ENCODE data around the gene HBE1. TPM values are rescaled to one million over a fixed set of nuclear protein-coding genes. Genes with fewer than 3 reads are reported as not detected.

Gene HBE1
- total RNA-seq, 5 donors from 2014 or later (not counting 1 experiment from before 2014, with no cell fraction given): 3.1 to 3.2 (median 3.2) TPM; not detected in 2

GRCh38 chr11:5274395-5274794 is 4.7 kb upstream of the HBE1 start:
- WGBS (ENCODE audit: insufficient coverage): 90% methylated on average over 2 of the region's 5 CpGs
- ChIA-PET POLR2A (no interaction called here), CTCF (no interaction called here)
- no peak for DNase-seq
- Histone ChIP-seq H3K27me3 (replicated peaks in 1 of 2; ENCODE audit: control insufficient read depth in 2 of 2, extremely low read depth in 1 of 2, insufficient read depth in 2 of 2, low read length in 1 of 2) (no peaks in the 10 kb centered on the region), H3K9me3 (no peaks in the 10 kb centered on the region), H3K4me1 (ENCODE audit: control insufficient read depth in 1 of 2, extremely low read depth in 1 of 2, insufficient read depth in 2 of 2, low read length in 2 of 2) (no peaks in the 10 kb centered on the region), H3K4me3 (ENCODE audit: control insufficient read depth in 1 of 2, extremely low read depth in 1 of 2, low read length in 1 of 2) (no peak overlapping the region), H3K27ac (ENCODE audit: low read length) (no peak overlapping the region), H3K36me3 (ENCODE audit: control insufficient read depth in 2 of 2, extremely low read depth in 1 of 2, insufficient read depth in 1 of 2, low read length in 1 of 2) (no peaks in the 10 kb centered on the region)
- Mint-ChIP-seq H3K27ac (no peak overlapping the region), H3K27me3 (peaks cover 2 to 7% of the 10 kb centered on the region in 2 donors), H3K4me3 (no peak overlapping the region), H3K9me3 (no peaks in the 10 kb centered on the region), H3K4me1 (no peaks in the 10 kb centered on the region), H3K36me3 (no peaks in the 10 kb centered on the region)
- no peak for ATAC-seq (replicated peaks in 1 of 4)

- Histone ChIP-seq H3K27me3 (replicated peaks in 1 of 2; ENCODE audit: control insufficient read depth in 2 of 2, extremely low read depth in 1 of 2, insufficient read depth in 2 of 2, low read length in 1 of 2) (no peaks in the 10 kb centered on the region), H3K4me3 (ENCODE audit: control insufficient read depth in 1 of 2, extremely low read depth in 1 of 2, low read length in 1 of 2) (no peak overlapping the region), H3K36me3 (ENCODE audit: control insufficient read depth in 2 of 2, extremely low read depth in 1 of 2, insufficient read depth in 1 of 2, low read length in 1 of 2) (no peaks in the 10 kb centered on the region), H3K9me3 (no peaks in the 10 kb centered on the region), H3K27ac (ENCODE audit: low read length) (no peak overlapping the region), H3K4me1 (ENCODE audit: control insufficient read depth in 1 of 2, extremely low read depth in 1 of 2, insufficient read depth in 2 of 2, low read length in 2 of 2) (no peaks in the 10 kb centered on the region)
- ATAC-seq (replicated peaks in 1 of 4): no peak
- ChIA-PET CTCF (no interaction called here), POLR2A (interaction anchor here in 1 of 2 donors (0.6 kb wide), 1 partner anchor 286 kb away, joined by 5 read pairs; no protein-coding TSS in a partner anchor)
- no peak overlapping the region for H3K27ac Mint-ChIP-seq
- no peak for DNase-seq
- WGBS (ENCODE audit: insufficient coverage): no CpG with 5 or more reads among the region's 4 CpGs
- no peaks in the 10 kb centered on the region for H3K36me3 Mint-ChIP-seq
- no peak overlapping the region for H3K4me3 Mint-ChIP-seq
- no peaks in the 10 kb centered on the region for H3K4me1 Mint-ChIP-seq
- peaks cover 2 to 7% of the 10 kb centered on the region in 2 donors for H3K27me3 Mint-ChIP-seq
- H3K9me3 Mint-ChIP-seq: no peaks in the 10 kb centered on the region
Observed at GRCh38 chr11:5272395-5273017, 2.8 kb upstream of the HBE1 start.

- Mint-ChIP-seq H3K36me3 (no peaks in the 10 kb centered on the region), H3K4me1 (no peaks in the 10 kb centered on the region), H3K27me3 (peaks cover 2 to 7% of the 10 kb centered on the region in 2 donors), H3K27ac (no peak overlapping the region), H3K4me3 (no peak overlapping the region), H3K9me3 (no peaks in the 10 kb centered on the region)
- no peak for DNase-seq
- WGBS (ENCODE audit: insufficient coverage): 71% methylated on average over 1 of the region's 2 CpGs
- POLR2A ChIA-PET: no interaction called here
- CTCF ChIA-PET: no interaction called here
- Histone ChIP-seq H3K4me3 (ENCODE audit: control insufficient read depth in 1 of 2, extremely low read depth in 1 of 2, low read length in 1 of 2) (no peak overlapping the region), H3K36me3 (ENCODE audit: control insufficient read depth in 2 of 2, extremely low read depth in 1 of 2, insufficient read depth in 1 of 2, low read length in 1 of 2) (no peaks in the 10 kb centered on the region), H3K4me1 (ENCODE audit: control insufficient read depth in 1 of 2, extremely low read depth in 1 of 2, insufficient read depth in 2 of 2, low read length in 2 of 2) (no peaks in the 10 kb centered on the region), H3K9me3 (no peaks in the 10 kb centered on the region), H3K27me3 (replicated peaks in 1 of 2; ENCODE audit: control insufficient read depth in 2 of 2, extremely low read depth in 1 of 2, insufficient read depth in 2 of 2, low read length in 1 of 2) (no peaks in the 10 kb centered on the region), H3K27ac (ENCODE audit: low read length) (no peak overlapping the region)
- ATAC-seq (replicated peaks in 1 of 4): no peak
Observed at GRCh38 chr11:5267033-5267563, 2.6 kb downstream of the HBE1 start.

- Mint-ChIP-seq H3K27me3 (peaks cover 2 to 7% of the 10 kb centered on the region in 2 donors), H3K36me3 (no peaks in the 10 kb centered on the region), H3K9me3 (no peaks in the 10 kb centered on the region), H3K27ac (no peak overlapping the region), H3K4me1 (no peaks in the 10 kb centered on the region), H3K4me3 (no peak overlapping the region)
- no peak for ATAC-seq (replicated peaks in 1 of 4)
- Histone ChIP-seq H3K4me3 (ENCODE audit: control insufficient read depth in 1 of 2, extremely low read depth in 1 of 2, low read length in 1 of 2) (no peak overlapping the region), H3K4me1 (ENCODE audit: control insufficient read depth in 1 of 2, extremely low read depth in 1 of 2, insufficient read depth in 2 of 2, low read length in 2 of 2) (no peaks in the 10 kb centered on the region), H3K9me3 (no peaks in the 10 kb centered on the region), H3K27me3 (replicated peaks in 1 of 2; ENCODE audit: control insufficient read depth in 2 of 2, extremely low read depth in 1 of 2, insufficient read depth in 2 of 2, low read length in 1 of 2) (no peaks in the 10 kb centered on the region), H3K27ac (ENCODE audit: low read length) (no peak overlapping the region), H3K36me3 (ENCODE audit: control insufficient read depth in 2 of 2, extremely low read depth in 1 of 2, insufficient read depth in 1 of 2, low read length in 1 of 2) (no peaks in the 10 kb centered on the region)
- CTCF ChIA-PET: no interaction called here
- POLR2A ChIA-PET: no interaction called here
- no peak for DNase-seq
Observed at GRCh38 chr11:5266609-5267008, 3.1 kb downstream of the HBE1 start.

GRCh38 chr11:5265832-5266231 is 3.9 kb downstream of the HBE1 start:
- Mint-ChIP-seq H3K27me3 (peaks cover 0 to 3% of the 10 kb centered on the region in 2 donors), H3K4me3 (no peak overlapping the region), H3K4me1 (no peaks in the 10 kb centered on the region), H3K36me3 (no peaks in the 10 kb centered on the region), H3K27ac (no peak overlapping the region), H3K9me3 (peaks cover 0 to 5% (median 0%) of the 10 kb centered on the region in 3 donors)
- no CpG with 5 or more reads among the region's 2 CpGs for WGBS (ENCODE audit: insufficient coverage)
- Histone ChIP-seq H3K9me3 (no peaks in the 10 kb centered on the region), H3K36me3 (ENCODE audit: control insufficient read depth in 2 of 2, extremely low read depth in 1 of 2, insufficient read depth in 1 of 2, low read length in 1 of 2) (no peaks in the 10 kb centered on the region), H3K27ac (ENCODE audit: low read length) (no peak overlapping the region), H3K4me3 (ENCODE audit: control insufficient read depth in 1 of 2, extremely low read depth in 1 of 2, low read length in 1 of 2) (no peak overlapping the region), H3K4me1 (ENCODE audit: control insufficient read depth in 1 of 2, extremely low read depth in 1 of 2, insufficient read depth in 2 of 2, low read length in 2 of 2) (no peaks in the 10 kb centered on the region), H3K27me3 (replicated peaks in 1 of 2; ENCODE audit: control insufficient read depth in 2 of 2, extremely low read depth in 1 of 2, insufficient read depth in 2 of 2, low read length in 1 of 2) (no peaks in the 10 kb centered on the region)
- no peak for DNase-seq
- POLR2A ChIA-PET: no interaction called here
- ATAC-seq (replicated peaks in 1 of 4): no peak
- CTCF ChIA-PET: no interaction called here

GRCh38 chr11:5258543-5259262 is 11.0 kb downstream of the HBE1 start:
- Histone ChIP-seq H3K9me3 (no peaks in the 10 kb centered on the region), H3K36me3 (ENCODE audit: control insufficient read depth in 2 of 2, extremely low read depth in 1 of 2, insufficient read depth in 1 of 2, low read length in 1 of 2) (no peaks in the 10 kb centered on the region), H3K4me3 (ENCODE audit: control insufficient read depth in 1 of 2, extremely low read depth in 1 of 2, low read length in 1 of 2) (no peak overlapping the region), H3K27me3 (replicated peaks in 1 of 2; ENCODE audit: control insufficient read depth in 2 of 2, extremely low read depth in 1 of 2, insufficient read depth in 2 of 2, low read length in 1 of 2) (peaks cover 0 to 8% of the 10 kb centered on the region in 2 experiments), H3K27ac (ENCODE audit: low read length) (no peak overlapping the region), H3K4me1 (ENCODE audit: control insufficient read depth in 1 of 2, extremely low read depth in 1 of 2, insufficient read depth in 2 of 2, low read length in 2 of 2) (no peaks in the 10 kb centered on the region)
- POLR2A ChIA-PET: no interaction called here
- 85% methylated on average over 5 of the region's 7 CpGs for WGBS (ENCODE audit: insufficient coverage)
- no peak for ATAC-seq (replicated peaks in 1 of 4)
- H3K9me3 Mint-ChIP-seq: peaks cover 0 to 8% (median 5%) of the 10 kb centered on the region in 3 donors
- H3K36me3 Mint-ChIP-seq: no peaks in the 10 kb centered on the region
- CTCF ChIA-PET: no interaction called here
- H3K27ac Mint-ChIP-seq: no peak overlapping the region
- H3K4me1 Mint-ChIP-seq: no peaks in the 10 kb centered on the region
- H3K27me3 Mint-ChIP-seq: peaks cover 3 to 17% of the 10 kb centered on the region in 2 donors
- no peak for DNase-seq
- H3K4me3 Mint-ChIP-seq: no peak overlapping the region
